Endothelial cell of umbilical vein (primary cell): ENCODE measurements around the gene LDHD. TPM values are rescaled to one million over a fixed set of nuclear protein-coding genes. Genes with fewer than 3 reads are reported as not detected.

ENCODE experiments used
- BruUV-seq: library from RNA; stranded (reverse); fragments of 400-500 nt; replicated peaks from 2 replicates; lab custom pipeline; 2021; lab: Mats Ljungman, UMichigan
- CTCF ChIA-PET: fragments of 300-600, 350-600 bp; sonication (Branson Sonifier 250); formaldehyde crosslinking; loops from one replicate; lab custom pipeline; 2021; ENCODE audit warnings: antibody characterized with exemption, inconsistent platforms; lab: Charles Lee
- POLR2A ChIA-PET: fragments of 300-600, 350-600 bp; sonication (Branson Sonifier 250); formaldehyde crosslinking; loops from one replicate; lab custom pipeline; 2021; ENCODE audit warnings: antibody characterized with exemption, inconsistent platforms; lab: Charles Lee
- DNase-seq: peaks from one replicate; pipeline ENCODE4 v3.0.0-alpha.2; 2011; ENCODE audit warnings: low read depth, low spot score
- FAIRE-seq: peaks from 2 replicates; lab custom pipeline; 2011; peaks lifted over from hg19 to GRCh38; lab: Jason Lieb, UNC
- H2AFZ ChIP-seq: 2 replicates; pipeline ENCODE4 v1.6.0; 2012; ENCODE audit warnings: low read depth, low read length, control low read depth, inconsistent platforms
- H3K27ac ChIP-seq: 2 replicates; pipeline ENCODE4 v1.5.1; 2011; ENCODE audit warnings: low read depth, mild to moderate bottlenecking, control low read depth, low read length, moderate library complexity; ENCODE audit not compliant: insufficient read depth
- H3K27me3 ChIP-seq, 2 experiments: 2 replicates each; pipeline versions ENCODE4 v1.6.0 to v1.6.1; 2011; ENCODE audit warnings: low read length in 2 of 2, mixed read lengths in 1 of 2; ENCODE audit not compliant: control insufficient read depth in 2 of 2, insufficient read depth in 2 of 2
- H3K36me3 ChIP-seq, 2 experiments: 2 replicates in 1 of 2; 3 replicates in 1 of 2; pipeline ENCODE4 v1.5.1; 2011; ENCODE audit warnings: low read length in 2 of 2, mild to moderate bottlenecking in 1 of 2, moderate library complexity in 1 of 2; ENCODE audit not compliant: control insufficient read depth in 2 of 2, insufficient read depth in 2 of 2; ENCODE audit errors: extremely low read depth in 1 of 2
- H3K4me1 ChIP-seq: 3 replicates; pipeline ENCODE4 v1.5.1; 2011; ENCODE audit warnings: mild to moderate bottlenecking, low read length; ENCODE audit not compliant: control insufficient read depth, insufficient read depth; ENCODE audit errors: extremely low read depth
- H3K4me2 ChIP-seq: 2 replicates; pipeline ENCODE4 v1.6.1; 2011; ENCODE audit warnings: low read length, control low read depth, mixed read lengths; ENCODE audit not compliant: insufficient read depth
- H3K4me3 ChIP-seq, 3 experiments: fragments of 200-600 bp in 1 of 3; sonication (generic), shearing (Covaris generic) in 1 of 3; replicated peaks in 1 of 3; 2 replicates each; pipeline ENCODE4 v1.5.1; 2011 to 2016; ENCODE audit warnings: control low read depth in 3 of 3, low read length in 3 of 3, mild to moderate bottlenecking in 2 of 3, inconsistent platforms in 1 of 3, low read depth in 1 of 3, moderate library complexity in 1 of 3; ENCODE audit not compliant: insufficient read depth in 1 of 3
- H3K79me2 ChIP-seq: 2 replicates; pipeline ENCODE4 v1.6.0; 2012; ENCODE audit warnings: low read length, inconsistent platforms; ENCODE audit not compliant: control insufficient read depth, insufficient read depth
- H3K9ac ChIP-seq: replicated peaks from 2 replicates; pipeline ENCODE3; 2011; ENCODE audit warnings: low read length, control low read depth; ENCODE audit not compliant: insufficient read depth; ENCODE audit errors: extremely low read depth
- H3K9me1 ChIP-seq: replicated peaks from 3 replicates; pipeline ENCODE4 v1.6.0; 2011; ENCODE audit warnings: mild to moderate bottlenecking, low read length; ENCODE audit not compliant: control insufficient read depth, insufficient read depth; ENCODE audit errors: extremely low read depth
- H3K9me3 ChIP-seq: replicated peaks from 2 replicates; pipeline ENCODE4 v1.5.1; 2012; ENCODE audit warnings: low read length, inconsistent platforms; ENCODE audit not compliant: control insufficient read depth, insufficient read depth
- H4K20me1 ChIP-seq: replicated peaks from 2 replicates; pipeline ENCODE3; 2011; ENCODE audit warnings: mild to moderate bottlenecking, low read length; ENCODE audit not compliant: control insufficient read depth, insufficient read depth; ENCODE audit errors: extremely low read depth
- EZH2 ChIP-seq: IDR thresholded peaks from 2 replicates; pipeline ENCODE4 v1.6.1; 2012; ENCODE audit warnings: borderline replicate concordance, low read depth, mild to moderate bottlenecking, moderate library complexity, low read length, inconsistent platforms; ENCODE audit not compliant: severe bottlenecking
- FOS ChIP-seq: IDR thresholded peaks from 2 replicates; pipeline ENCODE4 v1.6.1; 2011; ENCODE audit warnings: mild to moderate bottlenecking, low read length, moderate library complexity, borderline replicate concordance; ENCODE audit not compliant: insufficient read depth
- GATA2 ChIP-seq: IDR thresholded peaks from 2 replicates; pipeline ENCODE4 v1.7.0; 2011; ENCODE audit warnings: low read depth, mild to moderate bottlenecking, moderate library complexity, mixed read lengths, low read length; ENCODE audit not compliant: insufficient read length, insufficient read depth
- JUN ChIP-seq: IDR thresholded peaks from 2 replicates; pipeline ENCODE4 v1.6.1; 2011; ENCODE audit warnings: borderline replicate concordance, low read depth; ENCODE audit not compliant: insufficient read length, insufficient read depth
- MYC ChIP-seq: IDR thresholded peaks from one replicate; pipeline ENCODE4 v1.6.1; 2011; ENCODE audit warnings: mild to moderate bottlenecking, low read depth, low read length
- POLR2A ChIP-seq: IDR thresholded peaks from 2 replicates; pipeline ENCODE4 v1.6.1; 2012; ENCODE audit warnings: low read depth, mild to moderate bottlenecking, control low read depth, low read length
- POLR2AphosphoS5 ChIP-seq: IDR thresholded peaks from 2 replicates; pipeline ENCODE4 v1.6.1; 2012; ENCODE audit warnings: low read depth, mild to moderate bottlenecking, control low read depth, low read length, moderate library complexity; ENCODE audit not compliant: insufficient read depth
- dilution Hi-C: fragments of 300-500 bp; cut with MboI; formaldehyde crosslinking; loops from one replicate; pipeline ENCODE4 v1.15.0; 2019; ENCODE audit warnings: low sequenced_read_pairs; ENCODE audit not compliant: extremely low pct_ligation_motif_present
- intact Hi-C: fragments of 100-400 bp; cut with micrococcal nuclease; formaldehyde crosslinking; loops from one replicate; pipeline ENCODE4 v1.10.0; 2022
- polyA plus RNA-seq, 4 experiments: library from polyadenylated mRNA; depleted of rRNA in 3 of 4; stranded (reverse) in 3 of 4; unstranded in 1 of 4; fragments of >200 nt; gene quantifications; 2 replicates each; pipeline versions ENCODE4 v1.2.1 to v1.2.3, GENCODE V29; 2011 to 2012; ENCODE audit warnings: missing spikeins in 1 of 4
- total RNA-seq: library from RNA; stranded (reverse); gene quantifications from 2 replicates; pipeline ENCODE4 v1.2.3, GENCODE V29; 2021
- TF ChIP-seq, protein P1 (sequence below), 2 donors: IDR thresholded peaks; 1 replicate in 1 of 2; 2 replicates in 1 of 2; pipeline ENCODE4 v1.5.1; 2011; ENCODE audit warnings: low read length in 2 of 2, mild to moderate bottlenecking in 2 of 2, moderate library complexity in 2 of 2, control low read depth in 1 of 2, inconsistent platforms in 1 of 2, low read depth in 1 of 2; ENCODE audit not compliant: insufficient read depth in 1 of 2; ENCODE audit errors: extremely low read depth in 1 of 2
- TF ChIP-seq, protein P2 (sequence below): IDR thresholded peaks from 2 replicates; pipeline ENCODE4 v1.6.1; 2011; ENCODE audit not compliant: insufficient read depth, insufficient read length

Gene LDHD
- total and polyA plus RNA-seq, 2 donors (not counting 3 experiments of a cell fraction or from before 2014, with no cell fraction given), result 0.41 TPM; not detected in 1

DNA sequence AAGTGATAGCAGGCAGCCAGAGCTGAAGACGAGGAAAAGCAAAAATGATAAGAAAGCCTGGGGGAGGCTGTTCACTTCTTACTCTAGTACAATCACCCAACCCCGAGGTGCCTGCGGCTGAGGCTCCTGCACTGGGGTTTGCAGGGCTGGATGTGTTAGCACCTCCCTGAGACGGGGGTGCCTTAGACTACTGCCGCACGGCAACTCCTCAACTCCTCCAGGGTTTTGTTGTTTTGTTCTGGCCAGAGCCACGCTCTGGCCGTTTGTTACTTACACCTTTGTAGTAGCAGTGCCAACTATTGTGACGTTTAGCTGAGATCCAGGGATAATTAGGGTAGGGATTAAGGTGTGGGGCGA lies 51.5 kb downstream of the LDHD start:
- Histone ChIP-seq H3K36me3 (no peaks in the 10 kb centered on the region), H3K79me2 (peaks cover 18% of the 10 kb centered on the region), H3K27ac (no peak overlapping the region), H3K27me3 (no peaks in the 10 kb centered on the region), H3K4me3 (no peak overlapping the region), H2AFZ (no peak overlapping the region), H3K9ac (no peak overlapping the region), H3K9me1 (no peaks in the 10 kb centered on the region), H4K20me1 (peaks cover 6% of the 10 kb centered on the region), H3K4me1 (no peaks in the 10 kb centered on the region), H3K9me3 (no peaks in the 10 kb centered on the region), H3K4me2 (no peak overlapping the region)
- FAIRE-seq (no peak), DNase-seq (no peak)
- dilution Hi-C loops, result no loop called here
- intact Hi-C loops, result no loop called here
- TF ChIP-seq POLR2AphosphoS5 (no peak), MYC (no peak), EZH2 (no peak), GATA2 (no peak), JUN (no peak), FOS (no peak), POLR2A (no peak)
- TF ChIP-seq, protein P1, sequence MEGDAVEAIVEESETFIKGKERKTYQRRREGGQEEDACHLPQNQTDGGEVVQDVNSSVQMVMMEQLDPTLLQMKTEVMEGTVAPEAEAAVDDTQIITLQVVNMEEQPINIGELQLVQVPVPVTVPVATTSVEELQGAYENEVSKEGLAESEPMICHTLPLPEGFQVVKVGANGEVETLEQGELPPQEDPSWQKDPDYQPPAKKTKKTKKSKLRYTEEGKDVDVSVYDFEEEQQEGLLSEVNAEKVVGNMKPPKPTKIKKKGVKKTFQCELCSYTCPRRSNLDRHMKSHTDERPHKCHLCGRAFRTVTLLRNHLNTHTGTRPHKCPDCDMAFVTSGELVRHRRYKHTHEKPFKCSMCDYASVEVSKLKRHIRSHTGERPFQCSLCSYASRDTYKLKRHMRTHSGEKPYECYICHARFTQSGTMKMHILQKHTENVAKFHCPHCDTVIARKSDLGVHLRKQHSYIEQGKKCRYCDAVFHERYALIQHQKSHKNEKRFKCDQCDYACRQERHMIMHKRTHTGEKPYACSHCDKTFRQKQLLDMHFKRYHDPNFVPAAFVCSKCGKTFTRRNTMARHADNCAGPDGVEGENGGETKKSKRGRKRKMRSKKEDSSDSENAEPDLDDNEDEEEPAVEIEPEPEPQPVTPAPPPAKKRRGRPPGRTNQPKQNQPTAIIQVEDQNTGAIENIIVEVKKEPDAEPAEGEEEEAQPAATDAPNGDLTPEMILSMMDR (IDR thresholded peaks at IDR 0.05; ENCODE audit: extremely low read depth in 1 of 2, insufficient read depth in 1 of 2, low read depth in 1 of 2, low read length in 2 of 2), result no peak
- TF ChIP-seq, protein P2, sequence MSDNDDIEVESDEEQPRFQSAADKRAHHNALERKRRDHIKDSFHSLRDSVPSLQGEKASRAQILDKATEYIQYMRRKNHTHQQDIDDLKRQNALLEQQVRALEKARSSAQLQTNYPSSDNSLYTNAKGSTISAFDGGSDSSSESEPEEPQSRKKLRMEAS, result no peak
- BruUV-seq, result no TSS peak
- ChIA-PET POLR2A (no interaction called here), CTCF (interaction anchor here (0.7 to 1.5 kb wide), 2 partner anchors 11 to 12 kb away, joined by 3 to 5 read pairs; no protein-coding TSS in a partner anchor)
